Measurements from ENCODE around the gene LYPD6. TPM values are rescaled to one million over a fixed set of nuclear protein-coding genes. Genes with fewer than 3 reads are reported as not detected.

The LYPD6 gene
- total RNA-seq, 4 donors from 2014 or later = 0.83 to 1.4 (median 1.1) TPM

DNA sequence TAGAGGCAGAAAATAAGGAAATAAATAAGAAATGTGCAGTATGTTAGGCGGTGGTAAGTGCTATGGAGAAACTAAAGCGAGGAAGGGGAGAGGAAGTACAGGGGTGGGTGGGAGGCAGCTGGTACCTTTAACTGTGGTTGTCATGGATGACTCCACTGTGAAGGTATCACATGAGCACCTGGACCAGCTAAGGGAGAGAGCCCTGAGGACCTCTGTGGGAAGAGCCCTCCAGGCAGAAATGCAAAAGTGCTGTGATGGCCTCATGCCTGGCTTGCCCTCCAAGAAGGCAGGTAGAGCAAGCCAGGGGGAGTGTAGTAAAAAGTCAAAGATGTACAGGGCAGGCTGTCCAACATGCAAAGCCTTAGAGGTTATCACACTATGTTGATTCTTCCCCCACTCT is 17.9 kb downstream of the LYPD6 start:
- Histone ChIP-seq H3K36me3 (no peaks in the 10 kb centered on the region), H3K4me3 (no peak overlapping the region), H3K4me1 (peaks cover 0 to 6% (median 0%) of the 10 kb centered on the region in 4 donors), H3K9me3 (no peaks in the 10 kb centered on the region), H3K27ac (replicated peaks in 1 of 4) (no peak overlapping the region), H3K27me3 (peaks cover 0 to 5% (median 0%) of the 10 kb centered on the region in 4 donors)
- DNase-seq (ENCODE audit: extremely low spot score) = peak; percentile 74
- WGBS = 100% methylated on average over 2 of the region's 2 CpGs
- TF ChIP-seq, protein P1, sequence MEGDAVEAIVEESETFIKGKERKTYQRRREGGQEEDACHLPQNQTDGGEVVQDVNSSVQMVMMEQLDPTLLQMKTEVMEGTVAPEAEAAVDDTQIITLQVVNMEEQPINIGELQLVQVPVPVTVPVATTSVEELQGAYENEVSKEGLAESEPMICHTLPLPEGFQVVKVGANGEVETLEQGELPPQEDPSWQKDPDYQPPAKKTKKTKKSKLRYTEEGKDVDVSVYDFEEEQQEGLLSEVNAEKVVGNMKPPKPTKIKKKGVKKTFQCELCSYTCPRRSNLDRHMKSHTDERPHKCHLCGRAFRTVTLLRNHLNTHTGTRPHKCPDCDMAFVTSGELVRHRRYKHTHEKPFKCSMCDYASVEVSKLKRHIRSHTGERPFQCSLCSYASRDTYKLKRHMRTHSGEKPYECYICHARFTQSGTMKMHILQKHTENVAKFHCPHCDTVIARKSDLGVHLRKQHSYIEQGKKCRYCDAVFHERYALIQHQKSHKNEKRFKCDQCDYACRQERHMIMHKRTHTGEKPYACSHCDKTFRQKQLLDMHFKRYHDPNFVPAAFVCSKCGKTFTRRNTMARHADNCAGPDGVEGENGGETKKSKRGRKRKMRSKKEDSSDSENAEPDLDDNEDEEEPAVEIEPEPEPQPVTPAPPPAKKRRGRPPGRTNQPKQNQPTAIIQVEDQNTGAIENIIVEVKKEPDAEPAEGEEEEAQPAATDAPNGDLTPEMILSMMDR (IDR thresholded peaks at IDR 0.05) = no peak
- no peak for TF ChIP-seq POLR2AphosphoS5 (IDR thresholded peaks at IDR 0.05)
- TF ChIP-seq POLR2A (IDR thresholded peaks at IDR 0.05; ENCODE audit: low read depth) = no peak
- TF ChIP-seq EP300 (IDR thresholded peaks at IDR 0.05) = no peak
- intact Hi-C loops (cut with DNase I) = no loop called here

DNA sequence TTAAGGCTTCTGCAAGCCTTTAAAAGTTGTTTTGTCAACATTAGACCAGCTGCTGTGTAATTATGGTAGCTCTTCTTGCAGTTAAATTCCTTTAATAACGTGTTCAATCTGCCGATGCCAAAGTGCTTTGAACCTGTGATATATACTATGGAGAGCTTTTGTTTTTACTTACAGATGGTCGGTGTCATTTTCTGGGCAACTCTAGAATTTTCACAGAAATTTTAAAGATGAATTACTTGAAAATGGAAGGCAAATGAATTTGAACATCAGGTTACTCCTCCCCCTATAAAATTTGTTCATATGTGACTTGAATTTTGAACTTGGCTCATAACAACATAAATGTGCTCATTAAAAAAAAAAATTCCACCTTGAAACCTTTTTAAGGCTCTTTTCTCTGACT is 23.0 kb downstream of the LYPD6 start:
- H3K4me3 ChIP-seq = no peak overlapping the region

DNA sequence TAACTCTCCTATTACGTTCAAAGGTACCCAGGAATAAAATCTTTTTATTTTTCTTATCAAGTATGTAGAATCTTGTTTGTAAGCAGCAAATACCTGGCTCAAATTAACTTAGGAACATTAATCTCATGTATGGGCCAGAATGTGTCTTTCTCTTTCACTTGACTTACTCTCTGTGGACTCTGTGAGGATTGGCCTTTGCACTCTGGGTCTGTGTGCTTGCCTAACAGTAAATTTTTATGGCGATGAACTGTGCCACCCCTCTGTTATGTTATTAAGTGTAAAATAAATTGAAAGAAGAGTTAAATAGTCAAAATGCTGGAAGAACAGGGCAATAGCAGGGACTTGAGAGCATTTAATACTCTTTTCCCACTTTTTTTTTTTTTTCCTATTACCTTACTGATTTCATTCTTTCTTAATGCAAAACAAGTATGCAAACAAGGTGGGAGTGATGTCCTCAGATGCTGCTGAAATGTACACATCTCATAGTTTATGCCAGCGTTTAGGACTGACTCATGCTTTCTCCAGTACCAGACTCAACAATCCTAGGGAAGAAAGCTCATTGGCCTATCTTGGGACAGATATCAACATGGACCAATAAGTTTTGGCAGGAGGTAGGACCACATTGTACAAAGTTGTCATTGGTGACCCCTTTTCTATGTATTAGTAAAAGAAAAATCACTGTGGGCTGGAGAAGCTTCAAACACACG is 25.5 kb downstream of the LYPD6 start:
- 90% methylated on average over 4 of the region's 4 CpGs for WGBS
- H3K4me3 ChIP-seq = no peak overlapping the region

More for the DNA sequence above, 23.0 kb downstream of the LYPD6 start:
- H3K27ac ChIP-seq (replicated peaks in 1 of 4) = no peak overlapping the region
- TF ChIP-seq POLR2A (IDR thresholded peaks at IDR 0.05; ENCODE audit: low read depth) = no peak
- TF ChIP-seq EP300 (IDR thresholded peaks at IDR 0.05) = no peak
- no peak for TF ChIP-seq POLR2AphosphoS5 (IDR thresholded peaks at IDR 0.05)
- TF ChIP-seq, protein P1 (IDR thresholded peaks at IDR 0.05) = no peak
- peaks cover 0 to 9% (median 0%) of the 10 kb centered on the region in 4 donors for H3K4me1 ChIP-seq
- intact Hi-C loops (cut with DNase I) = no loop called here
- peaks cover 0 to 2% (median 0%) of the 10 kb centered on the region in 4 donors for H3K27me3 ChIP-seq
- H3K36me3 ChIP-seq = no peaks in the 10 kb centered on the region
- peak; percentile 19 for DNase-seq (ENCODE audit: extremely low spot score)
- WGBS = 54% methylated on average over 3 of the region's 3 CpGs
- no peaks in the 10 kb centered on the region for H3K9me3 ChIP-seq

DNA sequence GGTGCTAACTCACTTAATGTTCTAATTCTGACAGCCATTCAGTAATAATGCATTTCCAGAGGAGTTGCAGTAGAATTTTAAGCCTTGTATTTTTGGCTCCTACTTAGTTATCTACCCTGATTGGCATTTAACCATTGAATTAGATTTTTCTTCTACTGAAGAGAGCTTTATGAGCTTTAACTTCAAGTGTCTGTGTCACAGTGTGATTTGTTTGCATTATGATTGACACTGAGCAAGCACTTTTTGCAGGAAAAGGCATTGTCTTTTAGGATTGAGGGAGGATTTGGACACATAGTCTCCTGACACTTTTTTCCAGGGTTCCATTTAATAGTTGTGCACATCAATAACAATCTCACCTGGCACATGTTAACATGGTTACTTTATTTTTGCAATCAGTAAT is 26.7 kb downstream of the LYPD6 start:
- TF ChIP-seq EP300 (IDR thresholded peaks at IDR 0.05) = no peak
- TF ChIP-seq POLR2AphosphoS5 (IDR thresholded peaks at IDR 0.05) = no peak
- TF ChIP-seq, protein P1 (IDR thresholded peaks at IDR 0.05) = no peak
- no peak for TF ChIP-seq POLR2A (IDR thresholded peaks at IDR 0.05; ENCODE audit: low read depth)
- no peaks in the 10 kb centered on the region for H3K36me3 ChIP-seq
- intact Hi-C loops (cut with DNase I) = no loop called here
- DNase-seq (ENCODE audit: extremely low spot score) = no peak
- no peak overlapping the region for H3K27ac ChIP-seq (replicated peaks in 1 of 4)
- H3K4me3 ChIP-seq = no peak overlapping the region
- no peaks in the 10 kb centered on the region for H3K27me3 ChIP-seq
- H3K9me3 ChIP-seq = no peaks in the 10 kb centered on the region
- H3K4me1 ChIP-seq = peaks cover 0 to 9% (median 0%) of the 10 kb centered on the region in 4 donors

More for the DNA sequence above, 25.5 kb downstream of the LYPD6 start:
- H3K4me1 ChIP-seq = peaks cover 0 to 9% (median 0%) of the 10 kb centered on the region in 4 donors
- DNase-seq (ENCODE audit: extremely low spot score) = peak; percentile 12
- no peak overlapping the region for H3K27ac ChIP-seq (replicated peaks in 1 of 4)
- TF ChIP-seq POLR2A (IDR thresholded peaks at IDR 0.05; ENCODE audit: low read depth) (no peak), EP300 (IDR thresholded peaks at IDR 0.05) (no peak), POLR2AphosphoS5 (IDR thresholded peaks at IDR 0.05) (no peak)
- TF ChIP-seq, protein P1 (IDR thresholded peaks at IDR 0.05) = no peak
- H3K27me3 ChIP-seq = no peaks in the 10 kb centered on the region
- H3K36me3 ChIP-seq = no peaks in the 10 kb centered on the region
- no peaks in the 10 kb centered on the region for H3K9me3 ChIP-seq
- intact Hi-C loops (cut with DNase I) = no loop called here

All from esophagus muscularis mucosa (tissue), 4 donors.